ENCODE measurements around the gene RIN2. TPM values are rescaled to one million over a fixed set of nuclear protein-coding genes. Genes with fewer than 3 reads are reported as not detected.

Gene RIN2
- total RNA-seq, 6 donors from 2014 or later, result 89.5 to 149 (median 109) TPM

- TF ChIP-seq CTCF (IDR thresholded peaks at IDR 0.05), result peak in 1 of 6 experiments; percentile 39
- no peak for TF ChIP-seq EP300 (IDR thresholded peaks at IDR 0.05)
- no peak for TF ChIP-seq POLR2A (IDR thresholded peaks at IDR 0.05)
- TF ChIP-seq POLR2AphosphoS5 (IDR thresholded peaks at IDR 0.05), result no peak
- no peaks in the 10 kb centered on the region for H3K9me3 ChIP-seq
- no peak overlapping the region for H3K4me3 ChIP-seq
- WGBS, 2 donors, result 32 to 34% methylated on average over 5 of the region's 5 CpGs
- DNase-seq (no peak), ATAC-seq (ENCODE audit: low FRiP score in 2 of 2) (peak in 1 of 2 donors; percentile 7)
- peak overlapping the region; percentile 47 to 78 (median 66) for H3K27ac ChIP-seq
- no peaks in the 10 kb centered on the region for H3K27me3 ChIP-seq
- no peaks in the 10 kb centered on the region for H3K36me3 ChIP-seq
- H3K4me1 ChIP-seq, result peaks cover 34 to 42% (median 37%) of the 10 kb centered on the region in 4 donors
Measured at GRCh38 chr20:19785173-19785982, 27.3 kb downstream of the RIN2 start.

DNA sequence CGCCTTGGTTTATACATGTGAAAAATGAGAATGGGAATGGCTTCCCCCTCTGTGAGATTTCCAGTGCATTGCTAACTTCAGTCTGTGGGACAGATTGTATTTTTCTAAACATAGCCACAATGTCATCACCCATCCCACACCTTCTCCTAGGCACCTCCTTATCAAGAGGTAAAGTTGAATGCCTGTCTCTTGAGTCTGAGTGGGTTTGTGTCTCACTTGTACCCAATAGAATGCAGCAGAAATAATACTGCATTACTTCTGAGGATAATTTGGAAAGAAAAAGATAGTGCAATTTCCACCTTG lies 27.9 kb downstream of the RIN2 start:
- peak overlapping the region in 3 of 4 donors; percentile 38 to 78 (median 77) for H3K27ac ChIP-seq
- ATAC-seq (ENCODE audit: low FRiP score in 2 of 2) (no peak), DNase-seq (no peak)
- peaks cover 34 to 42% (median 37%) of the 10 kb centered on the region in 4 donors for H3K4me1 ChIP-seq
- TF ChIP-seq POLR2AphosphoS5 (IDR thresholded peaks at IDR 0.05) (no peak), EP300 (IDR thresholded peaks at IDR 0.05) (no peak), CTCF (IDR thresholded peaks at IDR 0.05) (no peak), POLR2A (IDR thresholded peaks at IDR 0.05) (no peak)
- no peaks in the 10 kb centered on the region for H3K9me3 ChIP-seq
- no peaks in the 10 kb centered on the region for H3K27me3 ChIP-seq
- 97 to 100% methylated on average over 1 of the region's 1 CpG for WGBS, 2 donors
- H3K36me3 ChIP-seq, result no peaks in the 10 kb centered on the region
- H3K4me3 ChIP-seq, result no peak overlapping the region

DNA sequence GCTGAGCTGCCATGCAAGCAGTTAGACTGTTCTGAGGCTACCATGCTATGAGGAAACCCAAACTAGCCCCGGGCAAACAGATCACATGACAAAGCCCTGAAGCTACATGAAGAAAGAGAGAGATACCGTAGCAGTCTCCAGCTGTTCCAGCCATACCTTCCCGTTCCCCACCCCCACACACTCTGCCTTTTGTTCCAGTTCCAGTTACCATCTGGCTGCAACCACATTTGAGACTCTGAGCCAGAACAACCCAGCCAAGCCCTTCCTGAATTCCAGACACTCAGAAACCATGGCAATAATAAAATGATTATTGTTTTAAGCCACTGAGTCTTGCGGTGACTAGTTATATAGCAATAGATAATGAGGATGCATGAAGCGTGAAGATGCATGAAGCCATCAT lies 28.3 kb downstream of the RIN2 start:
- TF ChIP-seq CTCF (IDR thresholded peaks at IDR 0.05) (no peak), POLR2AphosphoS5 (IDR thresholded peaks at IDR 0.05) (peak in 1 of 2 donors; percentile 13), POLR2A (IDR thresholded peaks at IDR 0.05) (no peak)

GRCh38 chr20:19787366-19787765 lies 29.3 kb downstream of the RIN2 start:
- Histone ChIP-seq H3K4me3 (no peak overlapping the region), H3K27me3 (no peaks in the 10 kb centered on the region), H3K9me3 (no peaks in the 10 kb centered on the region), H3K36me3 (no peaks in the 10 kb centered on the region), H3K27ac (no peak overlapping the region), H3K4me1 (peaks cover 34 to 39% (median 35%) of the 10 kb centered on the region in 4 donors)
- DNase-seq (no peak), ATAC-seq (ENCODE audit: low FRiP score in 2 of 2) (no peak)
- WGBS, 2 donors, result 93 to 98% methylated on average over 3 of the region's 3 CpGs
- TF ChIP-seq POLR2AphosphoS5 (IDR thresholded peaks at IDR 0.05) (no peak), CTCF (IDR thresholded peaks at IDR 0.05) (no peak), EP300 (IDR thresholded peaks at IDR 0.05) (no peak), POLR2A (IDR thresholded peaks at IDR 0.05) (no peak)

More for the DNA sequence above, 28.3 kb downstream of the RIN2 start:
- no peak overlapping the region for H3K4me3 ChIP-seq
- ATAC-seq (ENCODE audit: low FRiP score in 2 of 2) (peak in 1 of 2 donors; percentile 71), DNase-seq (no peak)
- H3K27ac ChIP-seq, result peak overlapping the region in 3 of 4 donors; percentile 38 to 78 (median 77)
- H3K27me3 ChIP-seq, result no peaks in the 10 kb centered on the region
- no peaks in the 10 kb centered on the region for H3K9me3 ChIP-seq
- no peaks in the 10 kb centered on the region for H3K36me3 ChIP-seq
- 43 to 48% methylated on average over 5 of the region's 5 CpGs for WGBS, 2 donors
- H3K4me1 ChIP-seq, result peaks cover 34 to 39% (median 36%) of the 10 kb centered on the region in 4 donors

DNA sequence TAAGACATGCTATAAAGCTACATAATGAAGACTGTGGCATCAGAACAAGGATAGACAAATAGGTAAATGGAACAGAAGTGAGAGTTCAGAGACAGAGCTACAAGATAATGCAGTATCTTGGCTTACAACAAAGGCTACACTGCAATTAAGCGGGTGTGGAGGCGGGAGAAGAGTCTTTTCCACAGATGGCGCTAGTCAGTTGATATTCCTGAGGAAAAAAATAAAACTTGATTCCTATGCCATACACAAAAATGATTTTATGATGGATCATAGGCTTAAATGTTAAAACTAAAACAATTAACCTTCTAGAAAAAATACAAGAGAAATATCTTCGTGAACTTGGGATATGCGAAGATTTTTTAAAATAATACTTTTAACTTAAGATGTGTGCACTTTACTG lies 31.0 kb downstream of the RIN2 start:
- no peak overlapping the region for H3K4me3 ChIP-seq
- TF ChIP-seq POLR2AphosphoS5 (IDR thresholded peaks at IDR 0.05) (no peak), EP300 (IDR thresholded peaks at IDR 0.05) (no peak), POLR2A (IDR thresholded peaks at IDR 0.05) (no peak), CTCF (IDR thresholded peaks at IDR 0.05) (no peak)
- H3K4me1 ChIP-seq, result peaks cover 28 to 30% (median 29%) of the 10 kb centered on the region in 4 donors
- H3K36me3 ChIP-seq, result no peaks in the 10 kb centered on the region
- no peak overlapping the region for H3K27ac ChIP-seq
- no peaks in the 10 kb centered on the region for H3K27me3 ChIP-seq
- H3K9me3 ChIP-seq, result no peaks in the 10 kb centered on the region
- DNase-seq (no peak), ATAC-seq (ENCODE audit: low FRiP score in 2 of 2) (no peak)
- WGBS, 2 donors, result 95 to 99% methylated on average over 5 of the region's 5 CpGs
